ENCODE data around the gene ZBED4. TPM values are rescaled to one million over a fixed set of nuclear protein-coding genes. Genes with fewer than 3 reads are reported as not detected.

The ZBED4 gene
- total RNA-seq, 2 donors from 2014 or later = 10.4 to 11.2 TPM

GRCh38 chr22:49811020-49811791 lies 42.4 kb upstream of the ZBED4 start:
- no peak for TF ChIP-seq POLR2A (IDR thresholded peaks at IDR 0.05)
- no peak for TF ChIP-seq POLR2AphosphoS5 (IDR thresholded peaks at IDR 0.05)
- no peak for TF ChIP-seq CTCF (IDR thresholded peaks at IDR 0.05)
- no peaks in the 10 kb centered on the region for H3K4me1 ChIP-seq (replicated peaks)
- H3K27ac ChIP-seq = no peak overlapping the region
- no peaks in the 10 kb centered on the region for H3K27me3 ChIP-seq (replicated peaks; ENCODE audit: insufficient read depth)
- no peaks in the 10 kb centered on the region for H3K36me3 ChIP-seq
- 89% methylated on average over 18 of the region's 18 CpGs for WGBS
- no peak overlapping the region for H3K4me3 ChIP-seq
- intact Hi-C loops (cut with DNase I) = no loop called here
- no peaks in the 10 kb centered on the region for H3K9me3 ChIP-seq
- DNase-seq (ENCODE audit: low spot score) = no peak

- Histone ChIP-seq H3K9me3 (no peaks in the 10 kb centered on the region), H3K4me1 (replicated peaks) (no peaks in the 10 kb centered on the region), H3K27me3 (replicated peaks; ENCODE audit: insufficient read depth) (no peaks in the 10 kb centered on the region), H3K36me3 (no peaks in the 10 kb centered on the region), H3K27ac (no peak overlapping the region), H3K4me3 (no peak overlapping the region)
- no peak for TF ChIP-seq POLR2A (IDR thresholded peaks at IDR 0.05)
- TF ChIP-seq POLR2AphosphoS5 (IDR thresholded peaks at IDR 0.05) = no peak
- no peak for TF ChIP-seq CTCF (IDR thresholded peaks at IDR 0.05)
- no peak for DNase-seq (ENCODE audit: low spot score)
- intact Hi-C loops (cut with DNase I) = no loop called here
- WGBS = 93% methylated on average over 11 of the region's 11 CpGs
Observed at GRCh38 chr22:49812838-49813237, 40.8 kb upstream of the ZBED4 start.

- no peaks in the 10 kb centered on the region for H3K9me3 ChIP-seq
- no peak overlapping the region for H3K4me3 ChIP-seq
- intact Hi-C loops (cut with DNase I) = no loop called here
- H3K27me3 ChIP-seq (replicated peaks; ENCODE audit: insufficient read depth) = no peaks in the 10 kb centered on the region
- DNase-seq (ENCODE audit: low spot score) = no peak
- TF ChIP-seq CTCF (IDR thresholded peaks at IDR 0.05) (no peak), POLR2A (IDR thresholded peaks at IDR 0.05) (no peak), POLR2AphosphoS5 (IDR thresholded peaks at IDR 0.05) (no peak)
- WGBS = 88% methylated on average over 12 of the region's 14 CpGs
- H3K36me3 ChIP-seq = no peaks in the 10 kb centered on the region
- H3K27ac ChIP-seq = no peak overlapping the region
- no peaks in the 10 kb centered on the region for H3K4me1 ChIP-seq (replicated peaks)
Observed at GRCh38 chr22:49814164-49814686, 39.4 kb upstream of the ZBED4 start.

GRCh38 chr22:49814856-49815255 lies 38.8 kb upstream of the ZBED4 start:
- 83% methylated on average over 8 of the region's 8 CpGs for WGBS
- no peaks in the 10 kb centered on the region for H3K27me3 ChIP-seq (replicated peaks; ENCODE audit: insufficient read depth)
- TF ChIP-seq POLR2AphosphoS5 (IDR thresholded peaks at IDR 0.05) = no peak
- TF ChIP-seq POLR2A (IDR thresholded peaks at IDR 0.05) = no peak
- no peak for TF ChIP-seq CTCF (IDR thresholded peaks at IDR 0.05)
- no peak overlapping the region for H3K27ac ChIP-seq
- peaks cover 0 to under 1% of the 10 kb centered on the region in 2 donors for H3K36me3 ChIP-seq
- DNase-seq (ENCODE audit: low spot score) = no peak
- H3K4me3 ChIP-seq = no peak overlapping the region
- intact Hi-C loops (cut with DNase I) = no loop called here
- no peaks in the 10 kb centered on the region for H3K9me3 ChIP-seq
- H3K4me1 ChIP-seq (replicated peaks) = no peaks in the 10 kb centered on the region

GRCh38 chr22:49815641-49816091 lies 38.0 kb upstream of the ZBED4 start:
- no peaks in the 10 kb centered on the region for H3K9me3 ChIP-seq
- no peak overlapping the region for H3K27ac ChIP-seq
- H3K36me3 ChIP-seq = peaks cover 0 to 9% of the 10 kb centered on the region in 2 donors
- intact Hi-C loops (cut with DNase I) = no loop called here
- H3K27me3 ChIP-seq (replicated peaks; ENCODE audit: insufficient read depth) = no peaks in the 10 kb centered on the region
- H3K4me3 ChIP-seq = no peak overlapping the region
- DNase-seq (ENCODE audit: low spot score) = no peak
- no peaks in the 10 kb centered on the region for H3K4me1 ChIP-seq (replicated peaks)
- TF ChIP-seq CTCF (IDR thresholded peaks at IDR 0.05) (no peak), POLR2AphosphoS5 (IDR thresholded peaks at IDR 0.05) (no peak), POLR2A (IDR thresholded peaks at IDR 0.05) (no peak)
- 70% methylated on average over 15 of the region's 15 CpGs for WGBS
